A549 (cell line): Measurements from ENCODE around the gene LMBR1L. TPM values are rescaled to one million over a fixed set of nuclear protein-coding genes. Genes with fewer than 3 reads are reported as not detected.

Source experiments
- ATAC-seq, 2 experiments: fragments of 200-7000 bp in 1 of 2; fragments of >200 bp in 1 of 2; cut with Nextera tagmentation in 1 of 2; cut with Tn5 transposase in 1 of 2; 3 replicates each; pipeline versions ENCODE4 v1.8.0 to v1.9.1; 2018 to 2020; ENCODE audit warnings: mild to moderate bottlenecking in 1 of 2, moderate library complexity in 1 of 2
- CTCF ChIA-PET: fragments of 300-600 bp; sonication (Branson Sonifier 250); formaldehyde crosslinking; extraction: SDS; loops from one replicate; lab custom pipeline; 2021; ENCODE audit warnings: antibody characterized with exemption, inconsistent platforms; lab: Yijun Ruan, JAX
- POLR2A ChIA-PET: fragments of 350-600 bp; formaldehyde crosslinking; extraction: SDS; loops from one replicate; lab custom pipeline; 2021; ENCODE audit warnings: antibody characterized with exemption, inconsistent platforms; lab: Yijun Ruan, JAX
- DNase-seq, 2 experiments: peaks; one replicate each; pipeline versions ENCODE4 v3.0.0 to v3.0.0-alpha.2; 2011 to 2016; ENCODE audit warnings: low read depth in 1 of 2, low spot score in 1 of 2
- FAIRE-seq: peaks from 2 replicates; lab custom pipeline; 2011; peaks lifted over from hg19 to GRCh38; lab: Jason Lieb, UNC
- H3K27ac ChIP-seq, 2 experiments: fragments of >200 bp; sonication (Bioruptor Twin); formaldehyde crosslinking; 3 replicates each; pipeline ENCODE4 v1.5.1; 2016 to 2017
- H3K4me1 ChIP-seq: fragments of >200 bp; sonication (Bioruptor Twin); formaldehyde crosslinking; 3 replicates; pipeline ENCODE4 v1.6.1; 2016
- H3K4me2 ChIP-seq: fragments of >200 bp; sonication (Bioruptor Twin); formaldehyde crosslinking; 3 replicates; pipeline ENCODE4 v1.6.1; 2016
- H3K4me3 ChIP-seq: fragments of >200 bp; sonication (Bioruptor Twin); formaldehyde crosslinking; 3 replicates; pipeline ENCODE4 v1.5.1; 2016
- H3K9me3 ChIP-seq: fragments of >200 bp; sonication (Bioruptor Twin); formaldehyde crosslinking; 3 replicates; pipeline ENCODE4 v1.6.1; 2016
- BCL3 ChIP-seq: fragments of >200 bp; sonication (Bioruptor Twin); formaldehyde crosslinking; IDR thresholded peaks from 3 replicates; pipeline ENCODE4 v1.6.1; 2016
- BHLHE40 ChIP-seq: IDR thresholded peaks from 2 replicates; pipeline ENCODE4 v1.6.1; 2012; ENCODE audit warnings: low read depth, low read length, inconsistent platforms
- CHD4 ChIP-seq: fragments of 200-600 bp; sonication (generic); IDR thresholded peaks from 2 replicates; pipeline ENCODE4 v1.6.1; 2016; ENCODE audit warnings: antibody characterized with exemption, mild to moderate bottlenecking, borderline replicate concordance
- ELK1 ChIP-seq: fragments of 150-350 bp; IDR thresholded peaks from 2 replicates; pipeline ENCODE4 v1.6.1; 2014; ENCODE audit warnings: low read depth, mild to moderate bottlenecking, low read length
- FOSL2 ChIP-seq, 2 experiments: fragments of 450-650 bp in 1 of 2; fragments of >200 bp in 1 of 2; sonication (Bioruptor Twin) in 1 of 2; formaldehyde crosslinking; IDR thresholded peaks; 2 replicates each; pipeline versions ENCODE4 v1.5.0 to v1.6.1; 2016 to 2020; ENCODE audit warnings: mild to moderate bottlenecking in 1 of 2, moderate library complexity in 1 of 2
- FOXS1 ChIP-seq: fragments of 250-450 bp; sonication (Bioruptor Pico); IDR thresholded peaks from 2 replicates; pipeline ENCODE4 v1.5.0; 2020; ENCODE audit warnings: mild to moderate bottlenecking, moderate library complexity
- GATA3 ChIP-seq: IDR thresholded peaks from 2 replicates; pipeline ENCODE4 v1.6.1; 2012; ENCODE audit warnings: borderline replicate concordance
- HES2 ChIP-seq: fragments of >200 bp; sonication (Bioruptor Twin); formaldehyde crosslinking; IDR thresholded peaks from 2 replicates; pipeline ENCODE4 v1.6.1; 2016
- HMGXB4 ChIP-seq: fragments of 250-450 bp; sonication (Bioruptor Pico); IDR thresholded peaks from 2 replicates; pipeline ENCODE4 v1.5.0; 2021; ENCODE audit warnings: mild to moderate bottlenecking, moderate library complexity, borderline replicate concordance
- HOXA7 ChIP-seq: fragments of 250-450 bp; sonication (Bioruptor Pico); IDR thresholded peaks from 2 replicates; pipeline ENCODE4 v1.5.0; 2020; ENCODE audit warnings: mild to moderate bottlenecking, moderate library complexity
- HOXB5 ChIP-seq: fragments of 250-450 bp; sonication (Bioruptor Pico); IDR thresholded peaks from 2 replicates; pipeline ENCODE4 v1.5.0; 2020; ENCODE audit warnings: mild to moderate bottlenecking, moderate library complexity
- JUN ChIP-seq, 2 experiments: fragments of >200 bp; sonication (Bioruptor Twin); formaldehyde crosslinking; IDR thresholded peaks; 2 replicates in 1 of 2; 3 replicates in 1 of 2; pipeline ENCODE4 v1.6.1; 2016 to 2017
- MAFK ChIP-seq: fragments of 450-650 bp; IDR thresholded peaks from 2 replicates; pipeline ENCODE4 v1.6.1; 2014; ENCODE audit not compliant: partially characterized antibody
- MAX ChIP-seq: IDR thresholded peaks from 2 replicates; pipeline ENCODE4 v1.6.1; 2012
- MYC ChIP-seq: IDR thresholded peaks from 2 replicates; pipeline ENCODE4 v1.6.1; 2012; ENCODE audit warnings: mild to moderate bottlenecking, inconsistent platforms, low read length, improper control_type of control experiment, borderline replicate concordance
- NPAS2 ChIP-seq: fragments of 250-450 bp; sonication (Bioruptor Pico); IDR thresholded peaks from 2 replicates; pipeline ENCODE4 v1.8.0; 2022; ENCODE audit warnings: mild to moderate bottlenecking, moderate library complexity, borderline replicate concordance
- NR3C1 ChIP-seq: fragments of >200 bp; sonication (Bioruptor Twin); formaldehyde crosslinking; IDR thresholded peaks from 3 replicates; pipeline ENCODE4 v1.6.1; 2017
- PBX3 ChIP-seq: IDR thresholded peaks from 2 replicates; pipeline ENCODE4 v1.6.1; 2012
- PHF8 ChIP-seq: fragments of 200-600 bp; sonication (generic); IDR thresholded peaks from 2 replicates; pipeline ENCODE4 v1.6.1; 2016; ENCODE audit warnings: low read depth, mild to moderate bottlenecking, antibody characterized with exemption, moderate library complexity, borderline replicate concordance
- POLR2AphosphoS2 ChIP-seq: conservative IDR thresholded peaks from 2 replicates; pipeline ENCODE4 v1.6.1; 2012; ENCODE audit warnings: low read length, improper control_type of control experiment, inconsistent platforms
- RARB ChIP-seq: fragments of 250-450 bp; sonication (Bioruptor Pico); IDR thresholded peaks from 2 replicates; pipeline ENCODE4 v1.8.0; 2021; ENCODE audit warnings: mild to moderate bottlenecking, moderate library complexity
- RFX5 ChIP-seq: fragments of 450-650 bp; IDR thresholded peaks from 2 replicates; pipeline ENCODE4 v1.7.1; 2014; ENCODE audit warnings: antibody characterized with exemption, mild to moderate bottlenecking, moderate library complexity
- SREBF2 ChIP-seq: fragments of 450-650 bp; IDR thresholded peaks from 2 replicates; pipeline ENCODE4 v1.6.1; 2014; ENCODE audit warnings: mild to moderate bottlenecking, moderate library complexity
- TFCP2L1 ChIP-seq: fragments of 250-450 bp; sonication (Bioruptor Pico); IDR thresholded peaks from 2 replicates; pipeline ENCODE4 v1.5.0; 2021; ENCODE audit warnings: mild to moderate bottlenecking
- TP53 ChIP-seq: fragments of 250-450 bp; sonication (Bioruptor Pico); IDR thresholded peaks from 2 replicates; pipeline ENCODE4 v1.5.0; 2021; ENCODE audit warnings: mild to moderate bottlenecking, moderate library complexity
- USF2 ChIP-seq: fragments of 450-650 bp; IDR thresholded peaks from 2 replicates; pipeline ENCODE4 v1.6.1; 2014; ENCODE audit warnings: antibody characterized with exemption
- ZC3H11A ChIP-seq: fragments of 450-650 bp; IDR thresholded peaks from 2 replicates; pipeline ENCODE4 v1.6.1; 2014; ENCODE audit warnings: antibody characterized with exemption, mild to moderate bottlenecking
- WGBS: methylation state at CpG from one replicate; pipeline ENCODE4 v1.1.6; 2017; ENCODE audit errors: missing lambda C conversion rate; 5-methylcytosine and 5-hydroxymethylcytosine counted together
- polyA plus RNA-seq, 4 experiments: library from polyadenylated mRNA; depleted of rRNA in 3 of 4; stranded (reverse); fragments of >200 nt; fragmentation: RNase III in 1 of 4; extraction: RNeasy Plus Mini Kit Qiagen cat#74134 plus additional on column Dnase treatment in 1 of 4; gene quantifications; 2 replicates in 3 of 4; 3 replicates in 1 of 4; pipeline ENCODE4 v1.2.3, GENCODE V29; 2011 to 2017

LMBR1L gene
- polyA plus RNA-seq, 2 of the 4 experiments (the other 2 are of a cell fraction), result 16.7 to 25.1 TPM

DNA sequence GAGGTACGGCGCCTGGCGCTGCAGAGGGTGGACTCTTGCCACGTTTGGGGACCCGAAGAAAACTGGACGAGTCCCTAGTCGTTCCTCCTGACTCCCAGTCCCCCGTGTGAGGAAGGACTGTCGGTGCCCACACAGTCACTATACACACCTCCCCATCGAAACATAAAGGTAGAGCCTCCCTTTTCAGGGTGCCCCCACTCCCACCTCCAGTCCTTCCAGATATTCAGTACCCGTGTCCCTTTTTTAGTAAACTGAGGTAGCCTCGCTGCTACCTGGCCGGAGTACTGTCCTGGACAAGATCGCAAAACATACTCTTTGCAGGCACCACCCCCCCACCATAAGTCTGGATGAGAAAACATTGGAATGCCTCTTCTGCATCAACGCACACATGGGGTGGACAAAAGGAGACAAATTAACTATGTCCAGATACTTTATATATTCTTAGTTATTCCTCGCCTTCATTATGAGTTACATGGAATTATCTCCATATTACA lies 49.4 kb downstream of the LMBR1L start:
- Histone ChIP-seq H3K4me2 (peak overlapping the region; percentile 96), H3K27ac (peak overlapping the region; percentile 94 to 99)
- ATAC-seq (no peak; a peak in 1 of 6 replicates), DNase-seq (peak in 1 of 2 experiments; percentile 51), FAIRE-seq (no peak)
- CTCF ChIA-PET, result interaction anchor here (1.0 to 7.8 kb wide), 5 partner anchors 9 to 35 kb away, joined by 3 to 166 read pairs (median 5); partner anchors contain the start of genes DHH and RHEBL1
- POLR2A ChIA-PET, result interaction anchor here (1.7 kb wide), 1 partner anchor 9 kb away, joined by 4 read pairs; no protein-coding TSS in a partner anchor
- no peak for TF ChIP-seq SREBF2
- TF ChIP-seq PHF8, result 0 out of 2 replicates have a peak, but pooled peaks have one; percentile 0
- no peak for TF ChIP-seq FOSL2 (IDR thresholded peaks at IDR 0.05)
- no peak for TF ChIP-seq FOSL2 (CRISPR knock-in tag; IDR thresholded peaks at IDR 0.05)
- TF ChIP-seq, all 56 proteins: peak for 1
- peaks cover 30% of the 10 kb centered on the region for H3K4me1 ChIP-seq
- peak overlapping the region; percentile 81 for H3K4me3 ChIP-seq
- H3K9me3 ChIP-seq, result no peaks in the 10 kb centered on the region
- 4% methylated on average over 16 of the region's 16 CpGs for WGBS

DNA sequence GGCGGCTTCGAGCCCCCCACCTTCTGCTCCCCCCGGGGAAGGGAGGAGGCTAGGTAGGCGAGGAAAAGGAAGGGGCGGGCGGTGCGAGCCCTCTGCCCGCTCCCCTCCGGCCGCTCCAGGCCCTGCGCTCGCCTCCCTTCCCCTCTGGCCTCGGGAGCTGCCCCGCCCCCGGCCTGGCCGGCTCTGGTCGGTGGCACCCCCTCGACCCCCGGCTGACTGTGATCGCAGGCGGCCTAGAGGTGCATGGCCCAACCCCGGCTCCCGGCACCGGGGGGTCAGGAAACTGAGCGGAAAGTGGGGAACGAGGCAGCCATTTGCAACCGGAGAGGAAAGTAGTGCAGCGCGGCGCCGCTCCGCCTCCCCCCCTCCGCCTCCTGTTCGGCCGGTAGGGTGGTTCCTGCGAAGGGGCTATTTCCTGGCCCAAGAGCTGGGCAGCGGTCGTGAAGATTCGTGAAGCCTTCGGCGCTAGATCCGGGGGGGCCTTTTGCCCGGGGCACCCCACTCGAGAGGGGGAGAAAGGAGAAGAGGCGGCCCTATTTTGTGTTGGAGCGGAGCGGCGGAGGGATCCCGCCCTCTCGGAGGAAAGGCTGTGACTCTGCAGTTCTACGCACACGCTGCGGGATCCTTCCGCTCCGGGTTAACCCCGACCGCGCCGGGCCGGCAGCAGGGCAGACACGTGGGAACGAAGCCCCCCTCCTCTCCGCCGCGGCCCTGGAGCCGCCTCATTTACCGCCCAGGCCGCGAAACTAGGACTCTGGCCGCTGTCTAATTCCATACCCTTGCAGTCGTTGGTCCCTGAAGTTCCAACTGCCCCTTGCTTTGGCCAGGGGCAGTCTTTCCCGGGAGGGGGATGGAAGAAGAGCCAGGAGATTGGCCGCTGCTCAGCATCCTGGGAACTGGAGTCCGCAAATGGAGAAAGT lies 50.1 kb downstream of the LMBR1L start, which contains the start of gene KMT2D:
TSS of gene KMT2D (minus strand) at position 558 of the 920 bp plus-strand sequence. CDS start 5,470 bp downstream, outside the sequence.
- peak within 1 kb of the TSS; percentile 81 for H3K4me3 ChIP-seq
- H3K4me1 ChIP-seq, result peaks cover 34% of the 10 kb centered on the region
- ChIA-PET POLR2A (interaction anchor here (1.7 to 2.2 kb wide), 2 partner anchors 10 to 12 kb away, joined by 4 to 7 read pairs; no protein-coding TSS in a partner anchor), CTCF (interaction anchor here (1.0 to 1.9 kb wide), 4 partner anchors 9 to 61 kb away, joined by 3 to 5 read pairs (median 4); partner anchors contain the start of gene RHEBL1)
- no peaks in the 10 kb centered on the region for H3K9me3 ChIP-seq
- peak within 1 kb of the TSS; percentile 96 for H3K4me2 ChIP-seq
- H3K27ac ChIP-seq, result peak within 1 kb of the TSS; percentile 94 to 99
- FAIRE-seq, result no peak
- ATAC-seq, result peak; percentile 75 to 81
- WGBS, result 2% methylated on average over 55 of the region's 74 CpGs
- peak; percentile 95 to 98 for DNase-seq
- TF ChIP-seq JUN (IDR thresholded peaks at IDR 0.05) (peak; percentile 80 to 97), NPAS2 (CRISPR knock-in tag) (peak; percentile 90), TP53 (CRISPR knock-in tag) (0 out of 2 replicates have a peak, but pooled peaks have one; percentile 67), GATA3 (peak; percentile 43; the same call in 1 of the 2 replicates), FOXS1 (CRISPR knock-in tag) (peak; percentile 66; the same call in 1 of the 2 replicates), ELK1 (no peak), BCL3 (peak; percentile 52; the same call in 1 of the 3 replicates), USF2 (peak; percentile 62), HMGXB4 (CRISPR knock-in tag) (peak; percentile 98), BHLHE40 (0 out of 2 replicates have a peak, but pooled peaks have one; percentile 30), RFX5 (no peak), PBX3 (peak; percentile 99), NR3C1 (no peak), TFCP2L1 (CRISPR knock-in tag) (peak; percentile 74; the same call in 1 of the 2 replicates), HOXB5 (CRISPR knock-in tag) (peak; percentile 67; the same call in 1 of the 2 replicates), ZC3H11A (no peak), HES2 (no peak), MYC (peak; percentile 99), SREBF2 (no peak), MAFK (peak; percentile 74), MAX (peak; percentile 100), RARB (no peak), CHD4 (no peak), POLR2AphosphoS2 (no peak), HOXA7 (CRISPR knock-in tag) (no peak; the same call in 1 of the 2 replicates)
